LoVo (cell line): ENCODE measurements around the gene GATC.

ENCODE experiments used
- DNase-seq: peaks from one replicate; pipeline ENCODE4 v3.0.0-alpha.2; 2016; ENCODE audit warnings: low spot score

Gene GATC, protein sequence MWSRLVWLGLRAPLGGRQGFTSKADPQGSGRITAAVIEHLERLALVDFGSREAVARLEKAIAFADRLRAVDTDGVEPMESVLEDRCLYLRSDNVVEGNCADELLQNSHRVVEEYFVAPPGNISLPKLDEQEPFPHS

DNA sequence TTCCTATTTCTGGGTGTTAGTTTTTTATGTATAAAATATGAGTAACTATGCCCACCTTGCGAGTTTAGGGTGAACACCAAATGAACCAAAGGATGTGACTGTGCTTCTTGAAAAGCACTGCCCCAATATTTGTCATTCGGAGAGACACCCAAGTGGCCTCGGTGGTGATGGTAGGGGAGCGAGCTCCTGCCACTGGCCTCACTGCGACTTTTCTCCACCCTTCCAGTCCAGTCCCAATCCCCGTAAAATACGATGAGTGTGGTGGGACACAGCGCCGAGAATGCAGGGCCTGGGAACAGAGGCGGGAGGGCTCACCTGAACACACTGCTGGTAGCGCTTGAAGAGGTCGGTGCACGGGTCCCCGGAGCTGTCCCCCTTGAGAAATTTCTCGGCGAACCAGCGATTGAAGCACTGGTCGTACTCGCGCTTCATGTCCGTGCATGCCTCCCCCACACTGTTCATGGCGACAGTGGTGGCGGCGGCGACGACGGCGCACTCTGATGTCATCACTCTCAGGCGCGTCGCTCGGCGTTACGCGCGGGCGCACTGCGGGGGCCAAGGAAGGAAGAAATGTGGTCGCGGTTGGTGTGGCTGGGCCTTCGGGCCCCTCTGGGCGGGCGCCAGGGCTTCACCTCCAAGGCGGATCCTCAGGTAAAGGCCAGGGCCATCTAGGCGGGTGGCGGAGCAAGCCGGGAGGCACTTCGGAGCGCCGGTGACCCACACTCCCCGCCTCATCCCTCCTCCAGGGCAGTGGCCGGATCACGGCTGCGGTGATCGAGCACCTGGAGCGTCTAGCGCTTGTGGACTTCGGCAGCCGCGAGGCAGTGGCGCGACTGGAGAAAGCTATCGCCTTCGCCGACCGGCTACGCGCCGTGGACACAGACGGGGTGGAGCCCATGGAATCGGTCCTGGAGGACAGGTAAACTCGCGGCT is at the start of gene GATC, which contains the start of gene TRIAP1:
TSS of gene GATC (plus strand) at position 534 of the 933 bp plus-strand sequence. CDS start at position 571, 37 bp downstream.
TSS of gene TRIAP1 (minus strand) at position 474 of the 933 bp plus-strand sequence. CDS start at position 462, 12 bp downstream.
- DNase-seq: peak; percentile 92

DNA sequence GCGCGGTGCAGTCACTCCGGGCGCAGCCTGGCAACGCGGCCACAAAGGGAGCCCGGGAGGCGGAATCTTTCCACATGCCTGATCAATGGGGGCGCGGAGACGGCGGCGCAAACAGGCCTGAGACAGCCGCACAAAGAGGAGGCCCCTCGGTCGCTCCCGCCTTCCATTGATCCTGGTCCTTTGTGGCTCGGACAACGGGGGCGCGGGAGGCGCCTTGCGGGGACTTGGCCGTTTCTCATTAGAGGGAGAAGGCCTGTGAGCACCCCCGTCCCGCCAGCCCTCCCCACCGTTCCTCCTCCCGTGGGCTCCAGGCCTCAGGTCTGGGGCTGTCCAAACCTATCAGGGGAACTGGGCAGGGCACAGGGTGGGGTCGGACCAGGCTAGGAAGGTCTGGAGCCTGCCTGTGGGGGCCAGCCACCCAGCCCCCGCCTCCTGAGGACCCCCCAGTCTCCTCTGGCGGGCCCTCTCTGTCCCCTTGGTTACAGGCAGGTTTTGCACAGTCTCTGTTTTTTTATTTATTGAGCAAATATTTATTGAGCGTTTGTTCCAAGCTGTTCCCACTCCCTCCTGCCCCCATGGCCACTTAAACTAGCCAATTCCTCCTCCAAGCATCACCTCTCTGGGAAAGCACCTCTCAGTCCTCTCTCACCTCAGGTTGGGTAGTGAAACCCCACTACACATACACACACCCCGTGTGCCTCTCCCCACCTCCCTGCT is 48.3 kb upstream of the GATC start:
- no peak for DNase-seq

DNA sequence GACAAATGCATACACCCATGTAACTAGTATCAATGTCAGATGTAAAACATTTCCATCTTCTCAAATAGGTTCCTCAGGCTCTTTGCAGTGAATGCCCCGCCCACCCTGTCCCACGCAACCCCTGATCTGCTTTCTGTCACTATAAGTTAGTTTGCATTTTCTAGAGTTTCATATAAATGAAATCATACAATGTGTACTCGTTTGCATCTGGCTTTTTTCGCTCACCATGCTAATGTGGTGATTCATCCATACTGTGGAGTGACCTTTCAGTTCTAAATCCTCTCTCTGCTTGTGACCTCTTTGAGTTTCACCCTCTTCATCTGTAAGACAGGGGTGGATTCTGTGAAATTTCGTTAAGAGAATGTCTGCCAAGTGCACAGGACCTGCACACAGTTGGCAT is 46.7 kb upstream of the GATC start:
- no peak for DNase-seq

DNA sequence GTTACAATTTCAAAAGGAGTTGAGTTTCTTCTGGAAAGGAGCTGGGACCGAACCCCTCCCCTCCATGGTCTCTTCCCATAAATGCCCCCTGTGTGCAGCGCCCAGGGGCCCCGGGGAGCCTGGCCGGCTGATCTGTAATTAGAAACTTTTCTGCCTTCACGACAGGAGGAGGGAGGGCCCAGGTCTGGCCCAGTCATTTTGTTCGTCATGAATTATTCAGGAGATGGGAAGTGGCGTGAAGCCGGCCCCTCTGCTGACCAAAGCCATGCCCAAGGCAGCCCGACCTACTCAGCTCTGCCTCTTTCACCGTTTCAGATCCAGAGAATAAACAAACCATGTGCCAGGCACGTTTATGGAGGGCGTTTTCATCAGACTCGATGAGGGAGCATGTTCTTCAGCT is 44.0 kb upstream of the GATC start:
- no peak for DNase-seq

DNA sequence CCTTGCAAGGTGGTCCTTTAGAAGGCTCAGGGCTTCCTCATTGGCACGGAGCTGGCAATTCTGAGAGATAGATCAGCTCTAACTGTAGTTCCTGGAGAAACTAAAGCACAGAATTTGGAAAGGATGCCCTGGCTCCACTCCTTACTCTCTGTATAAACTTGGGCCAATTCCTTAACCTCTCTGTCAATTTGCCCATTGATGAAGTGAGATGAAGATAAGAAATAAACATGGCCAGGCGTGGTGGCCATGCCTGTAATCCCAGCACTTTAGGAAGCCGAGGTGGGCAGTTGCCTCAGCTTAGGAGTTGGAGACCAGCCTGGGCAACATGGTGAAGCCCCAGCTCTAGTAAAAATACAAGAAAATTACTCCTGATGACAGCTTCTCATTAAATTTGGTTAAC is 42.4 kb upstream of the GATC start:
- no peak for DNase-seq

DNA sequence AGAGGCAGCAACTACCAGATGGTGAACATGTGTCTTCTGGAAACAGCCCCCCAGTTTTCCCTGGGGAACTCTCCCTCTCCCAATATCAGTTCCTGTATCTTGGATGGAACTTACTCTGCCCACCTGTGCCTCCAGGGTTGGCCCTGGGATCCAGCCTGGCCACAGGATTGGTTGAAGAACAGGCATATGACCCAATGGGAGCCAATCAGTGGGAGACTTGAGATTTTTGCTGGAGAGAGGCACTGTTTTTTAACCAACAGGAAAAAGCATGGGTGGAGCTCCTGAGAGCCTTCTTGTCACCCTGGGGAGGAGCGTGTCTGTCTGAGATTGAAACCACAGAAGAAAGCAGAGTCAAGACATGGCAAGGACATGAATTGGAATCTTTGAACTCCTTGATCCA is 42.0 kb upstream of the GATC start:
- DNase-seq: no peak

DNA sequence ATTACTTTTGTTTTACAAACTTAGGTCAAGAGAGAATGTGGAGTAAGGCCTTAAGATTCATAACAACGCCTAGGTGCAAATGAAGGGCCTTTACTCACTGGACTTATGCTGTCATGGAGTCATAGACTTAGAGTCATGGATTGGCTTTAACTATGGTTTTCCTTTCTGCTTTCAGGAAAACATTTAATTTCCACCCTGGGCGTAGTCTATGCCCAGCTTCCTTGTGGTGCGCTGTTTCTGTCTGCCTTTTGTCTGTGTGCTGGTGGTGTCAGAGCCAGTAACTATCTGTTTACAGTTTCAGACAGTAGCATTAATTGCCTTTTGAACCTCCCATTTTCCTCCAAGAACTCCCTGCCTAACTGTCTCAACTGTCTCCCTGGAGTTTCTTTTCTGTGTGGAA is 40.2 kb upstream of the GATC start:
- DNase-seq: no peak

DNA sequence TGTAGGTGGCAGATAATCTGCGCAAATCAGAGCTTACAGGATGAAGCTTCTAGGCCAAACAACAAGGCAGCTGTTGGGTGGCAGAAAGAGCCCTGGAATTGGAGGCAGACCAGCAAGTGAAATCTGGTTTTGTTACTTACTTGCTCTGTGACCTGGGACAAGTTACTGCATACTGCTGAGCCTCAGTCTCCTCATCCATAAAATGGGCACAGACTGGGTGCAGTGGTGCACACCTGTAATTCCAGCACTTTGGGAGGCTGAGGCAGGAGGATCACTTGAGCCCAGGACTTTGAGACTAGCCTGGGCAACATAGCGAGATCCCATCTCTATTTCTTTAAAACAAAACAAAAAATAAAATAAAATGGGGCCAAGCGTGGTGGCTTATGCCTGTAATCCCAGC is 39.7 kb upstream of the GATC start:
- DNase-seq: no peak

DNA sequence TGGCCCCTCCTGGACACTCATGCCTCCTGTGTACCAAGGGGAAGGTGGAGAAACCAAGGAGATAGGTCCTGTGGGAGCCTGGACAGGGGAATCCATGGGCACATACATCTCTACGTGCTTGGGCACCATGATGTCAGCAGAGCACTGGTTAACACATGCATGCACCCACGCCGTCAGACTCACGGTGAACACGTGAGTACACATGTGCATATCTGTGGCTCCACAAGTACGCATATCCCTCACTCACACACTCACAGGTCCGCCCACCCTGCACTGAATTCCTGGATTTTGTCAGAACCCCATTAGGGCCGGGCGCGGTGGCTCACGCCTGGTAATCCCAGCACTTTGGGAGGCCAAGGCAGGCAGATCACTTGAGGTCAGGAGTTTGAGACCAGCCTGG is 37.5 kb upstream of the GATC start:
- no peak for DNase-seq

DNA sequence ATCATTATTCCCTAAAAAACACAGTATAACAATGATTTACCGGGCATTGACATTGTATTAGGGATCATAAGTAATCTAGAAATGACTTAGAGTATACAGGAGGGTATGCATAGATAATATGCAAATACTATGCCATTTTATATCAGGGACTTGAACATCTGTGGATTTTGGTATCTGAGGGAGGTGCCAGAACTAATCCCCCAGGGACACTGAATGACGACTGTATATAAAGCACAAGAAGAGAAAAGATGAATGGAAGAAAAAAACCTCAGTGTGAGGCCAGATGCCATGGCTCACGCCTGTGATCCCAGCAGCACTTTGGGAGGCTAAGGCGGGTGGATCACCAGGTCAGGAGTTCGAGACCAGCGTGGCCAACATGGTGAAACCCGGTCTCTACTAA is 33.8 kb upstream of the GATC start:
- DNase-seq: no peak

DNA sequence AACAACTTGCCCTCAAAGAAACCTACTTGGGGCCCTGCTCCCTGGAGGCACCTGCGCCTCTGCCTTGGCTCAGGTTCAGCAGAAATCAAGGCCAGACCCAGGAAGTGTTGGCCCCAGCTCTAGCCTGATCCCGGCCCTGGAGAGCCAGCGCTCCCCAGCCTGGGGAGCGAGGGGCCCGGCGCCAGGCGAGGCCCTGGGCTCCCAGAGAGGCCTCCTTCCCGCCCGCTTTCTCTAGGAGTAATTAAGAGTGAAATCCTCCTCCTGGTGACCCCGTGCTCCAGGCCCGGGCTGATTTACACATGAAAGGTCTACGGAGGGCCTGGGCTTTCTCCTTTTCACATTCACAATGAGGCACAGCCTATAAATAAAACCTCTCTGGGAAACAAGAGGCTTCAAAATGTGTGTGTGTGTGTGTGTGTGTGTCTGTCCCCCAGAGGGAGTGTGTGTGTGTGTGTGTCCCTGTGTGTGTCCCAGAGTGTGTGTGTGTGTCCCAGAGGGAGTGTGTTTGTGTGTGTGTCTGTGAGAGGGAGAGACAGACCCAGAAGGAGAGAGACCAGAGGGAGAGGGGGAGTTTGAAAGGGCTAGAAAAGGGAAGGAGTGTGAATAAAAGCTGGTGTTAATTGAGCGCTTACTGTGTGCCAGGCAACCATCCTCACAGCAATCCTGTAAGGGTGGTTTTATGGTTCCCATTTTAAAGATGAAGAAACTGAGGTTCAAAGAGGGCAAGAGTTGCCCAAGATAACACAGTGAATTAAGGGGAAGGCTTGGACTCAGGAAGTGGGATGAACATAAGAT is 32.1 kb upstream of the GATC start:
- DNase-seq: no peak

DNA sequence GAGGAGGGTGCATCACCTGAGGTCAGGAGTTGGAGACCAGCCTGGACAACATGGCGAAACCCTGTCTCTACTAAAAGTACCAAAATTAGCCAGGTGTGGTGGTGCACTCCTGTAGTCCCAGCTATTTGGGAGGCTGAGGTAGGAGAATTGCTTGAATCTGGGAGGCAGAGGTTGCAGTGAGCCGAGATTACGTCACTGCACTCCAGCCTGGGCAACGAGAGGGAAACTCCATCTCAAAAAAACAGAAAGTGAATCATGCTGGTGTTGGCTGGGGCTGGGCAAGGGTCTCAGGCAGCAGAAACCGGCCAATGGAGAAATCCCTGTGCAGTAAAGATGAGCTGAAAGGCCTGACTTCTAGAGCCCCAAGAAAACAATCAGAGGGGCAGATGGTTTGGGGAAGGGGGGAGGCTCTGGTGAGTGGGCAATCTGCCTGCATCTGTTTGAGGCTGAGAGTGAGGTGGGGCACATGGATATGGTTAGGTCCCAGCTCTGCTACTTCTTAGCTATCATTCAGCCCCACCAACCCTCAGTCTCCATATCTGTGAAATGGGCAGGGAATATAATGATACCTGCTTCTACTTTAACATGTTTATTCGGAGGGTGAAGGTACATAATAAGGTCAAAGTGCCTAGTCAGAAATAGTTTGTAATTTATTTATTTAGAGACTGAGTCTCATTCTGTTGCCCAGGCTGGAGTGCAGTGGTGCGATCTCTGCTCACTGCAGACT is 29.6 kb upstream of the GATC start:
- no peak for DNase-seq

DNA sequence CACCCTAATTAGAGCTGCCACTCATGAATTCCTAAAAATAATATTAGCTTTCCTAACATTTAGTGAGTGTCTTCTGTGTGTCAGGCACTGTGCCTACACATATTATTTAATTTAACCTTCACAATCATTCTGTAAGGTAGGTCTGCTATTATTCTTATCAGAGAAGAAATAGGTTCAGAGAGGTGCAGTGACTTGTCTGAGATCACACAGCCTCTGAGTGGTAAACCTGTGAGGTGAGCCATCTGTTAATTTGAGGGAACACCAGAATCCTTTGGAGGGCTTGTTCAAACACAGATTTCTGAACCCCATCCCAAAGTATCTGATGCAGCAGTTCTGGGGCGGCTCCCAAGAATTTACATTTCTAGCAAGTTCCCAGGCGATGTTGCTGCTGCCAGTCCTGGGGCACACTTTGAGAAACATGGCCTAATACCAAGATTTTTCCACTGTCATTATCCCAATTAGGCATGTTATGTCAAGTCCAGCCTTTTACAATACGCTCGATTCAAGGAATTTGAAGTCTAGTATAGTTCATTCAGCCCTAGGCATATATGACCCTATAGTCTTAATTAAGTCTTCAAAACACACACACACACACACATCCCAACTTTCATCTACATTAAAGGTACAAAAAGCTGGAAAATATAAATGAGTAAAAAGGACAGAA is 28.2 kb upstream of the GATC start:
- no peak for DNase-seq

DNA sequence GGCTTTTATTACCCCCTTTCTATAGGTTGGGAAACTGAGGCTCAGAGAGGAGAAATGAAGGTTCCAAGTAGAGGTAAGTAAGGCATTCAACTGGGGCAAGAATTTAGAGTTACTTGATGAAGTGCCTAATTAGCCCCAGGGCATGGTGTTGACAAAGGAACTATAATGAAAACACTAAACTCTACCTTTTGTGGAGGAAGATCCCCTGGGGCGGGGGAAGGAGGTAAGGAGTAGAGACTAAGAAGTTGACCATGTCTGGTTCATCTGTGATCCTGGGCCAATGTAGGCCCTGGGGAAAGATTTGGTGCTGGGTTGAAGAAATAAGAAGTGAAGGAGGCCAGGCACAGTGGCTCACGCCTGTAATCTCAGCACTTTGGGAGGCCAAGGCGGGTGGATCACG is 24.5 kb upstream of the GATC start:
- DNase-seq: no peak

DNA sequence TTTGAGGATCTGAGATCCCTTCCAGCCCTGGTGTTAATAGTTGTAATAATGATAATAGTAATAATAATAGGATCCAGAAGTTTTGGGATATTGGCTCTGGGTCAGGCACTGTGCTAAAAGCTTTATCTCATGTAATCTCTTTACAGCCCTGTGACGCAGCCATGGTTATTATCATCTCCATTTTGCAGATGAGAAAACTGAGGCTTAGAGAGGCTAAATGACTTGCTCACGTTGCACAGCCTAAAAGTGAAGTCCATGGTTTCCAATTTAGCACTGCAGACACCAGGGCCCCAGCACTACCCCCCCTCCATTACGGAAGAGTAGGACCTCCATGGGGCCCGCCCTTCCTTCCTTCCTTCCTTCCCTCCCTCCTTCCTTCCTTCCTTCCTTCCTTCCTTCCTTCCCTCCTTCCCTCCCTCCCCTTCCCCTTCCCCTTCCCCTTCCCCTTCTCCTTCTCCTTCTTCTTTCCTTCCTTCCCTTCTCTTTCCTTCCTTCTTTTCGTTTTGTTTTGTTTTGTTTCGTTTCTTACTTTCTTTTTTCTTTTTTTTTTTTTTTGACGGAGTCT is 23.3 kb upstream of the GATC start:
- DNase-seq: no peak

DNA sequence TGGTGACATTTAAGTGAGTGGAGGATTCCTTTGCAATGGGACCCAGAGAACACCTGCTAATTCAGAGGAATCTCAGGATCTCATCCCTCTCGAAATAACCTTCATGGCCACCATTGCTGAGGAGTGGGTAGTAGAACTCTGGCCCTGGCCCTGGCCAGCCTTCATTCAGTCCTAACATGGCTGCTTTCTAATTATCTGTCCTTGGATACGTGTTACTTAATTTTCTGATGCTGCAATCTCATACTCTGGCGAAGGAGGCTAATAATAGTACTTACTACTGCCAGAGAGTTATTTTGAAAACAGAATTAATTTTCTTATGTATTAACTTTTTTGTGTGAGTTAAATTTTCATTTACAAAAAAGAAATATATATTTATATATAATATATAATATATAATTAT is 20.4 kb upstream of the GATC start:
- DNase-seq: no peak

DNA sequence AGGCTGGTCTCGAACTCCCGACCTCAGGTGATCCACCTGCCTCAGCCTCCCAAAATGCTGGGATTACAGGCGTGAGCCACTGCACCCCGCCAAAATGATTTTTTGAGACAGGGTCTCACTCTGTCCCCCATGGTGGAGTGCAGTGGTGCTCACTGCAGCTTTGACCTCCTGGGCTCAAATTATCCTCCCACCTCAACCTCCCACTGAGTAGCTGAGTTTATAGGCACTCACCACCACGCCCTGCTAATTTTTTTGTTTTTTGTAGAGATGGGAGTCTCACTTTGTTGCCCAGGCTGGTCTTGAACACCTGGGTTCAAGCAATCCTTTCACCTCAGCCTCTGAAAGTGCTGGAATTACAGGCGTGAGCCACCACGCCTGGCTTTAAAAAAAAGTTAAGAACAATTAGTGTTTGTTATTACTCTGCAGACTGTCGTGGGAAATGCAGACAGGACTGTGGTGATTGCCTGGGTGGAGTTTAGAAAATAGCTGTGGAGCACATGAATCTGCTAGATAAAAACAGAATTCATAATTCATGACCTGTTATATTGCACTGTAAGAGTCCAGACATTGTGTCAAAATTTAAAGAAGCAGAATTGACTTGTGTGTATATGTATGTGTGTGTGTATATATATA is 17.5 kb upstream of the GATC start:
- DNase-seq: no peak

DNA sequence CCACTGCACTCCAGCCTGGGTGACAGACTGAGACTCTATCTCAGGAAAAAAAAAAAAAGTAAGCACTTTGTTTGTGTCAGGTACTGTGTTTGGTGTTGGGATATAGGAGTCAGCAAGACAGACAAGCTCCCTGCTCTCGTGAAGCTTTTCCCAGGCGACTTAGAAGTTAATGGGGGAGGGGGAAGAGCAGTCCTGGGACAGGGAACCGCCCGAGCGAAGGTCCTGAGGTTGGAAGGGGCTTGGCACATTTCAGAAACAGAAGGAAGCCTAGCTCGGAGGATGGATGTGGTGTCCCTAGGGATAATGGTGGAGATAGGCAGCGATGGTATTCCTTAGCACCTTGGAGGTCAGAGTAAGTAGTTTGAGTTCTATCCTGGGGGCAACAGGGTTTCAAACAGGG is 16.9 kb upstream of the GATC start:
- DNase-seq: no peak

DNA sequence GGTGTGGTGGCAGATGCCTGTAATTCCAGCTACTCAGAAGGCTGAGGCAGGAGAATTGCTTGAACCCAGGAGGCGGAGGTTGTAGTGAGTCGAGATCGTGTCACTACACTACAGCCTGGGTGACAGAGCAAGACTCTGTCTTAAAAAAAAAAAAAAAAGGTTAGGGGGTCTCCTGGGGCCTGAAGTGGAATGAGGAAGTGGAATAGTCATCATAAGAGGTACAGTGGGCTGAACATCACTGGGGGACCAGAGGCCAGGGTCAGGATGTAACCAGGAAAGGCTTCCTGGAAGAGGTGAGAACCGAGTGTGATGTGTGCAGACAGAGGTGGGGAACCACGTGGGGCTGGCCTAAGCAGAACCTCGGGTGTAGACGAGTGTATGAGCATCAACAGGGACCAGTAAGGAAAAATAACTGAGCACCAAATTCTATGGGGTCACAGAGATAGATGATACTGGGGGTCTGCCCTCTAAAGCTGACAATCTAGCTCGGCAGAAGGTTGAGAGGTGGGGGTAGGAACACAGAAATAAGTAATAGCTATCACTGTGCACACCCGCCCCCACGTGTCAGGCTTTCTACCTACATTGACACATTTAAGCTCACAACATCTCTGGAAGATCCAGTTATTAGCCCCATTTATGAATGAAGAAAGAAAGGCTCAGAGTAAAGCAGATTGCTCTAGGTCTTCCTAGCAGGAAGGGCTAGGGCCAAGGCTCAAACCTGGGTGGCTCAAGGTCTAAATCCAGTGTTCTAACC is 13.3 kb upstream of the GATC start:
- no peak for DNase-seq
